ENCODE data around the gene LRRFIP1.

- peak; percentile 50 to 87 (median 70) for TF ChIP-seq CTCF (IDR thresholded peaks at IDR 0.05)
- peak in 1 of 2 donors; percentile 12 for TF ChIP-seq POLR2A (IDR thresholded peaks at IDR 0.05)
- TF ChIP-seq EP300 (IDR thresholded peaks at IDR 0.05): no peak
These were observed 46.0 kb downstream of the LRRFIP1 start for GRCh38 chr2:237673130-237674001.
